ENCODE measurements around the gene PMEPA1. TPM values are rescaled to one million over a fixed set of nuclear protein-coding genes. Genes with fewer than 3 reads are reported as not detected.

The PMEPA1 gene
- polyA plus RNA-seq, 1 experiment, result 4.3 TPM

DNA sequence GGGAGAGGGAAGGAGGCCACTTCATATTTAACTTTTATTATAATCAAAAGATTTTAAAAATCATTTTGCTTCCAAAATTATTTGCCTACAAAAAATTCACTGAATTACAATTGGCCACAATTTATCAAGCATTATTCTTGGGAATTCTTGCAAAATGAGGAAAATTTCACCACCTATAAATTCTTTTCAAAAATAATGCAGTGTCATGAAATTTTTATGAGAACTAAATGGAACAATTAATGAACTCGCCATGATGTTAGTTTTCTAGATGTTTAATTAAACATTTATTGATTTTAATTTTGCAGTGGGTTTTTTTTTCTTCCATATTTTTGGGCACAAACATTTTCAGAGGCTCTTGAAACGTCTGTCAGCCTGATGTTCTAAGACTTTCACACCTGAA lies 83.8 kb downstream of the PMEPA1 start:
- Histone ChIP-seq H3K27me3 (ENCODE audit: control insufficient read depth, insufficient read depth, low read length) (no peaks in the 10 kb centered on the region), H3K9me3 (ENCODE audit: control insufficient read depth, insufficient read depth, low read length) (no peaks in the 10 kb centered on the region; the same call in 1 of the 2 replicates), H3K4me3 (ENCODE audit: low read depth, low read length) (no peak overlapping the region), H3K27ac (ENCODE audit: low read depth, low read length) (no peak overlapping the region)
- no peak for TF ChIP-seq CTCF (IDR thresholded peaks at IDR 0.05; ENCODE audit: low read depth, low read length)
- ChIA-PET CTCF (interaction anchor here (2.0 kb wide), 1 partner anchor 554 kb away, joined by 5 read pairs; no protein-coding TSS in a partner anchor), POLR2A (no interaction called here)
- DNase-seq (ENCODE audit: low read depth, low spot score), result no peak

DNA sequence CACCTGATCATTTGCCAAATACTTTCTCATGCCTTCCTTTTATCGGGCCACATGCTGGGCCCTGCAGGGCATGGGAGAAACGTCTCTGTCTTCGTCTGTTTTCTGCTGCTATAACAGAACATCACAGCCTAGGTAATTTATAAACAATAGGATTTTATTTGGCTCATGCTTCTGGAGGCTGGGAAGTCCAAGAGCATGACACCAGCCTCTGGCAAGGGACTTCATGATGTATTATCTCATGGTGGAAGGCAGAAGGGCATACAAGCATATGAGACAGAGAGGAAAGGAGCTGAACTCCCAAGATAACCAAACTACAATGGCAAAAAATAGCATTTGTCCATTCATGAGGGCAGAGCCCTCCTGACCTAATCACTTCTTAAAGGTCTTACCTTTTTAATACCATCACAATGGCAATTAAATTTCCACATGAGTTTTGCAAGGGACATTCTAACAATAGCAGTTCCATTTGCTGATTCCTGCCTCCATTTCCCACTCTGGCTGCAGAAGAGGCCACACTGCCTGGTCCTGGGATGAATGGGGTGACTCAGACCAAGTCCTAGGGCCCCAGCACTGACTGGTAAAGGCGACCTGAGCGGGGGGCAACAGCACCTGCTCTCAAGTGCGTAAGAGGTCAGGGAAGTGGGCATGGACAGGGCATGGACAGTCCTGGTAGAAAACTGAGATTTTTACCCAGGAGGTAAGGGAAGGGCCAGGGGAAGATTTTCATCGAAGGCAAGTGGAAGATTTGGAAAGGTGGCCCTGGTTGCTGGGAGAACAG lies 84.4 kb downstream of the PMEPA1 start:
- CTCF ChIA-PET, result no interaction called here
- no peak for DNase-seq (ENCODE audit: low read depth, low spot score)
- TF ChIP-seq CTCF (IDR thresholded peaks at IDR 0.05; ENCODE audit: low read depth, low read length), result no peak
- H3K27ac ChIP-seq (ENCODE audit: low read depth, low read length), result no peak overlapping the region
- no peaks in the 10 kb centered on the region; the same call in 1 of the 2 replicates for H3K9me3 ChIP-seq (ENCODE audit: control insufficient read depth, insufficient read depth, low read length)
- H3K4me3 ChIP-seq (ENCODE audit: low read depth, low read length), result no peak overlapping the region
- no peaks in the 10 kb centered on the region for H3K27me3 ChIP-seq (ENCODE audit: control insufficient read depth, insufficient read depth, low read length)
- POLR2A ChIA-PET, result no interaction called here

DNA sequence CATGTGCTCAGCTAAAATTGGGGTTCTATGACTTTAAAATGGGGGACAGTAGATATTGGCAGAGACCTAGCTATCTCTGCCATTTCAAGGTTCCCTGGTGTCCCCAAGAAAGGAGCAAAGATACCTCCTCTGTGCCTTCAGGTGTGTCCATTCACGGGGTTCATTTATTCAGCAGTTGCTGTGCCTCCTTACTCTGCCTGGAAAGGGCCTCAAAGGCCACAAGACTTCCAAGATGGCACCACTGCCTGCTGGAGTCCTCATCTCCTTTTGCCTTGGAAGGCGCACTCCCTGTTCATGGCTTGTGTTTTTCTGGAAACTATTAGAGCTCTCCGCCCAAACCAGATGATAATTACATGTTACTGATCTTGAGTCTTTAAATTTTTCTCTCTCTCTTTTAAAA lies 85.7 kb downstream of the PMEPA1 start:
- ChIA-PET CTCF (interaction anchor here (0.6 to 2.4 kb wide), 4 partner anchors 424 to 1921 kb away, joined by 3 to 16 read pairs (median 4); no protein-coding TSS in a partner anchor), POLR2A (interaction anchor here (0.6 kb wide), 1 partner anchor 693 kb away, joined by 6 read pairs; no protein-coding TSS in a partner anchor)
- Histone ChIP-seq H3K27ac (ENCODE audit: low read depth, low read length) (no peak overlapping the region), H3K27me3 (ENCODE audit: control insufficient read depth, insufficient read depth, low read length) (no peaks in the 10 kb centered on the region), H3K4me3 (ENCODE audit: low read depth, low read length) (no peak overlapping the region), H3K9me3 (ENCODE audit: control insufficient read depth, insufficient read depth, low read length) (no peaks in the 10 kb centered on the region; the same call in 1 of the 2 replicates)
- no peak for TF ChIP-seq CTCF (IDR thresholded peaks at IDR 0.05; ENCODE audit: low read depth, low read length)
- no peak for DNase-seq (ENCODE audit: low read depth, low spot score)

GRCh38 chr20:57622579-57623381 lies 87.0 kb downstream of the PMEPA1 start:
- H3K4me3 ChIP-seq (ENCODE audit: low read depth, low read length), result no peak overlapping the region
- CTCF ChIA-PET, result interaction anchor here (0.6 to 2.4 kb wide), 5 partner anchors 90 to 586 kb away, joined by 3 to 16 read pairs (median 3); no protein-coding TSS in a partner anchor
- no peak for DNase-seq (ENCODE audit: low read depth, low spot score)
- no peaks in the 10 kb centered on the region for H3K9me3 ChIP-seq (ENCODE audit: control insufficient read depth, insufficient read depth, low read length)
- H3K27ac ChIP-seq (ENCODE audit: low read depth, low read length), result no peak overlapping the region
- POLR2A ChIA-PET, result no interaction called here
- no peaks in the 10 kb centered on the region for H3K27me3 ChIP-seq (ENCODE audit: control insufficient read depth, insufficient read depth, low read length)
- peak; percentile 70 for TF ChIP-seq CTCF (IDR thresholded peaks at IDR 0.05; ENCODE audit: low read depth, low read length)
